HG02870 (cell line): ENCODE data around the gene AXIN1.
"Not testable (repeated sequence)": the region's sequence is repeated elsewhere in the genome, so short reads cannot be mapped to it uniquely, and the experiment has no call there.

Source experiments
- ATAC-seq: cut with Tn5 transposase; IDR thresholded peaks from one replicate; pipeline ENCODE4 v1.9.1; 2021; ENCODE audit warnings: mild to moderate bottlenecking, moderate library complexity; ENCODE audit not compliant: unreplicated experiment

The AXIN1 gene

DNA sequence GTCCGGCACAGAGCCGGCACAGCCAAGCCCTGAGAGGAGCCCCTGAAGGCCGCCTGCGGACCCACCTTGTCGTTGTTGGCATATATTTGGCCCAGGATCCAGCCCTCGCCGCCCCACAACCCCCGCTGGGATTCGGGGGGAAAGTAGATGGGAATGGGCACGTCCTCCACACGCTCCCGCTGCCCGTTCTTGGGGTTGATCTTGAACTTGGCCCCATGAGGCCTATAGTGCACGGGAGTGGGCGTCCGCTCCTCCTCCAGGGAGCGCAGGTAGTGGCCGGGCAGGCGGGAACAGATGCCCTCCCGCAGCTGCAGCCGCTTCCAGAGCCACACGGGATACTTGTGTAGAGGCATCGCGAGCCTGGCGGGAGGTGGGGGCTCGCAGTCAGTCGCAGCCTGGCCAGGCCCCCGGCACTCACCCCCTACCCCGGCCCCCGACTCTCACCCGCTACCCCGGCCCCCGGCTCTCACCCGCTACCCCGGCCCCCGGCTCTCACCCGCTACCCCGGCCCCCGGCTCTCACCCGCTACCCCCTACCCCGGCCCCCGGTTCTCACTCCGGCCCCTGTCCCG is 17.4 kb upstream of the AXIN1 start:
- ATAC-seq = no peak

- ATAC-seq = no peak
These were observed 16.8 kb upstream of the AXIN1 start for GRCh38 chr16:369275-369865.

DNA sequence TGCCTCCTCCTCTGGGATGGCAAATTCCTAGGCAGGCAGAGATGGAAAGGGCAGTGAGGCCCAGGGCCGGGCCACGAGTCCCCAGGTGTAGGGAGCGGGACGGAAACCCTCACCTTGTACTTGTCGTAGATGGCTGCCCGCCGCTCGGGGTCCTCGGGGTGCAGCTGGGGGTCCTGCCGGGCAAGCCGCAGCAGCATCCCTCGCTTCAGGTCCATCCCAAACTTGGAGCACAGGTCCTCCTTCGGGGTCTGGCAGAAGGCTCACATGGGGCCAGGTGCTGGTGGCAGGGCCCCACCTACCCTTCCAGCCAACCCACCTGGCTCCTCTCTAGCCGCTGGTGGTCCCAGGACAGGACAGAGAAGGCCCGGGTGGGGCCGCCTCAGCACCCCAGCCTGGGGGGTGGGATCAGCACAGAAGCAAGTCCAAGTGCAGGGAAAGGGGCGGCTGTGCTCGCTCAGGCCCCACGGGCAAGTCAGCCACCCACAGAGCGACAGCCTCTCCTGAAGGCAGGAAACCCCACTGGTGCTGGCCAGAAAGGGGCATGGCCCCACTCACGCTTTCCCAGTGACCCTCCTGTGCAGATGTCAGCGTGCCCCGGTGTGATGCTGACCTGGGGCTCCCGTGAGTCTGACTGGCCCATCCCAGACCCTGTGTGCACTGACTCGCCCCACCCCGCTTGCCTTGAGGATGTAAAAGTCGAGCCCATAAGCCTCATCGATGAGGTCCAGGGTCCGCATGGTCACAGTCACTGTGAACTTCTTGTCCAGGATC is 16.1 kb upstream of the AXIN1 start:
- no peak for ATAC-seq

DNA sequence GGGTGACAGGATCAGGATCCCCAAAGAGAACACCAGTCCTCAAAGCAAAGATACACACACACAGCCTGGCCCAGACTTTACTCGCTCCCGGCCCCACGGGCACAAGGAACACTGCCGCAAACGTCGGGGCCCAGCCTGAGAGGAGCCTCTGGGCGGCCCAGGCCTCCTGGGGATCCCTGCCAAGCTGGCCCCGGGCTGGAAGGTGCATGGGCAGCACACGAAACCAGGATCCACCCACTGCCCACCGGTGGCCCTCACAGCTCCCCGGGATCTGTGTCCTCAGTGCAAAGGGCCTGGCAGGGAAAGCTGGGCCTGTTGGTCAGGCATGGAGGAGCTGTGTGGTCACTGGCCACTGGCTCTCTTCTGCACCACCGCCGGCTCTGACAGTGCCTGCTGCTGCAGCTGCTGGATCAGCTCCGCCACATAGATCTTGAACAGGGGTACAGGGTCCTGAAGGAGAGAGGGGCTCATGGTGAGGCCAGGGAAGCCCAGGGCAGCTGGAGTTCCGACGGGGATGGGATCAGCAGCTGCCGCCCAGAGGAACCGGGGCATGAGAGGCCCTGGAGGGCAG is 14.9 kb upstream of the AXIN1 start:
- no peak for ATAC-seq

DNA sequence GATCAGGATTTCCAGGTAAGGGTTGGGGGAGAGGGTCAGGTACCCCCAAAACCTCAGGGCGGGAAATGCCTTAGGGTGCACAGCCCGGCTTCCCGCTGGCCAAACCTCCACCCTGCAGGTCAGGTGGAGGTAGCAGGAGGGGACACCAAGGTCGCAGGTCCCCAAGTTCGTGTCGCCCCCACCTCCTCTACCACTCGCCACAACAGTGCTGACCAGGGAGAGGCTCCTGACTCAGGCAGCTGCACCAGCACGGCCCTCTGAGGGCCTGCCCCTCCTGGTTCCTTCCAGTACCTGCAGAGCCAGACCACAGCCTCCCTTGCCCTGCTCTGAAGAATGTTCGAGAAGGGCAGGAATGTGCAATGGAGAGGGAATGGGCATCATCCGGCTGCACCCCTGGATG is 14.0 kb upstream of the AXIN1 start:
- no peak for ATAC-seq

GRCh38 chr16:364595-365491 is 12.3 kb upstream of the AXIN1 start:
- ATAC-seq = no peak

DNA sequence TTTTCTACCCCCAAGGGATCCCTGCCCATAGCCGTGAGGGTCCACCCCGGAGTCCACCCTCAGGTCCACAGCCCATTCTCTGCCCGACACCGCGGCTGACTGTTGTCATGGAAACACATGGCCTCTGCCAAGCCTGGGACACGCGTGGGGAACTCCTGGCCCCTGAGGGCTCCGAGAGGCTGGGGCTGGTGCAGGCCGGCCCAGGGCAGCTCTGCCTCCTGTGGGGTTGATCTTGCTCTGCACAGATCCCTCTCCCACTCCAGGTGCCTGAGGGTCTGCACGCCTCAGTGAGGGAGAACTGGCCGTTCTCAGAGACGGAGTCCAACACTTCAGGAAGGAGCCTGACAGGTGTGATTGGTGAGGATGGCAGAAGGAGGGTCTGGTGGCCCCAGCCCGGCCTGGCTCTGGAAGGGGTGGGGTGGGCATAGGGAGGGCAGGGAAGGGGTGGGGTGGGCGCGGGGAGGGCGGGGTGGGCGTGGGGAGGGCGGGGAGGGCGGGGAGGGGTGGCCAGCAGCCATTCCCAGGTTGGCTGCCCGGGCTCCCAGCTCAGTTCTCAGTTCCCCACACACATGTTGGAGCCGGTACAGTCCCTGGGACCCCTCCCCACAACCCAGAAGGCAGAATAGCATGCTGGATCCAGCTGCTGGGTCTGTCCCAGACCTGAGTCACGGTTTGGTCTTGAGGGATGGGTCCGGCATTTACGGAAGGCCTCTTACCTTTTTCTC is 11.4 kb upstream of the AXIN1 start:
- no peak for ATAC-seq

- ATAC-seq = no peak
These were observed 10.7 kb upstream of the AXIN1 start for GRCh38 chr16:363110-363765.

GRCh38 chr16:362702-362999 is 10.1 kb upstream of the AXIN1 start:
- ATAC-seq = not testable (repeated sequence)

- peak; percentile 59 for ATAC-seq
These were observed 9.6 kb upstream of the AXIN1 start for GRCh38 chr16:361872-362701.

DNA sequence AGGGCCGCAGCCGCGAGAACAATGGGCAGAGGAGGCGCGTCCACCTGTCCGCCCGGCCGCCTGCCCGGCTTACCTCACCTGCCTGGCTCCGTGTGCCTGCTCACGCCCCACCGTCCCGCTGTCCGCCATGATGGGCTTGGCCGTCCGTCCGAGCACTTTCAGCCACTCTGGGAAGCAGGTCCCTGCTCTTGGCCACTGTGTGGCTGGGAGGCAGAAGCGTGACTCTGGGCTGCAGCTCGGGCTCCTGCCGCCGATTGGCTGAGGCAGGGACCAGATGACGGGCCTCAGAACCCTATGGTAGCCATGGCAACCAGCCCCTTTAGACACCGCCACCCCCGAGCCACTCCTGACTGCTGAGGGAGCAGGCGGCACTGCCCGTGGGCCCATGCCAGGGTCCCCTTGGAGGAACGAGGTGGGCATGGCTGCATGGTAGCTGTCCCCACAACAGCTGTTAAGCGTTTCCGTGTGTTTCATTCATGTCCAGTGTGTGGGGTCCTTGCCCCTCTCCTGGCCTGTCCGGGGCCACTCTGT is 8.9 kb upstream of the AXIN1 start:
- no peak for ATAC-seq

GRCh38 chr16:360698-361336 is 8.3 kb upstream of the AXIN1 start:
- ATAC-seq = no peak

- no peak for ATAC-seq
These were observed 7.6 kb upstream of the AXIN1 start for GRCh38 chr16:359871-360697.

DNA sequence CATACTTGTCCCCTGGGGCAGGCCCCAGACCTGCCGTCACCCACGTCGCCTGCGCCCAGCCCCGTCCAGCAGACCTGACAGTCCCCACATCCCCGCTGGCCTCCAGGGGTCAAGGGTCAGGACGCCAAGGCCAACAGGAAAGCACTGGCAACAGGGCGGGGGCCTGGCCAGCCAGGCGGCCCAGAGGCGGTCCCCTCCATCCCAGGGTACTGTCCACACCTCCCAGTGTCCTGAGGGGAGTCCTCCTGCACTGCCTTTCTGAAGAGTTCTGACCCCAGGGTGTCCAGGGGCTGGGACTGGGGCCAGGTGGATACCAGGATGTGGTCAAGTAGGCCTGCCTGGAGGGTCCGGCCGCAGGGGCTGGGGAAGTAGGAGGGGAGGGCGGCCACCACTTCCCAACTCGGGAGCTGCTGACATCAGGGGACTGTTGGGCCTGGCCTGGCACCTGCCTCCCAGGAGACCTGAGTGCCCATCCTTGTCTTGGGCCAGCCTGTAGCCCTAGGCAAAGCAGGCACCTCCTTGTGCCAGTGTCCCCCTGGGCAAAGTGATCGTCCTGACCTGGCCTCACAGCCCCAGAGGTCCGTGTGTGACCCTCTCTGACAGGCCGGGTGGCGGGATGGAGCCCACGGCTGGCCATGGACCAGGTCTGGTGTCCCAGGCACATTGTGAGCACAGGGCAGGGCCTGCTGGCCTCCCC is 6.7 kb upstream of the AXIN1 start:
- ATAC-seq = no peak

GRCh38 chr16:356741-357140 is 4.2 kb upstream of the AXIN1 start:
- ATAC-seq = no peak

DNA sequence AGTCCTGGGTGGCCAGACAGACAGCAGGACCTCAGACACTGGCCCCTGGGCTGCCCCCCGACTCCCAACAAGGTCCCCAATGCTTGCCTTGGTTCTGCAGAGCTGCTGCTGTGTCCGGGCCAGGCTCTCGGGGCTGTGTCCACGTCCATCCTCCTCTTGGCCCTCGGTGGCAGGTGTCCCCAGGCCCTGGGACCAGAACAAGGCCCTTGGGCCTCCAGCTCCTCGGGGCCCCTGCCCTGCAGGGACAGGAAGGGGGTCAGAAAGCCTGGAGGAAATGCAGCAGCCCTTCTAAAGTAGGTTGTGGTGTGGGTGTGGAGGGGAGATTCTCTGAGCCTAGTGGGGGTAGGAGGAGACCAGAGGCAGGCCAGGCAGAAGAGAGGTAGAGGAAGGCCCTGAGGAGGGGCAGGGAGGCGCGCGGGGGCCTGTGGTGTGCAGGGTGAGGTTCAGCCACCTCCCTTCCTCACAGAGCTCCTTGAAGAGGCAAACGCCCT is 2.5 kb upstream of the AXIN1 start:
- no peak for ATAC-seq
